Colonic mucosa (tissue), 4 donors: ENCODE measurements around the gene CTIF. TPM values are rescaled to one million over a fixed set of nuclear protein-coding genes. Genes with fewer than 3 reads are reported as not detected.

Experiments used
- DNase-seq: peaks from one replicate; pipeline ENCODE4 v3.0.0-alpha.2; 2020
- H3K27ac ChIP-seq: fragments of 200-600 bp; one replicate; pipeline ENCODE4 v1.8.0; 2021
- H3K27me3 ChIP-seq: fragments of 200-600 bp; one replicate; pipeline ENCODE4 v1.8.0; 2021
- H3K36me3 ChIP-seq: fragments of 200-600 bp; one replicate; pipeline ENCODE4 v1.8.0; 2021
- H3K4me1 ChIP-seq: fragments of 200-600 bp; one replicate; pipeline ENCODE4 v1.8.0; 2021; ENCODE audit warnings: mild to moderate bottlenecking
- H3K4me3 ChIP-seq: fragments of 200-600 bp; one replicate; pipeline ENCODE4 v1.8.0; 2021
- H3K9ac ChIP-seq, 2 donors: one replicate each; pipeline ENCODE4 v1.7.0; 2013; ENCODE audit warnings: control low read depth in 2 of 2, low read depth in 2 of 2, low read length in 2 of 2
- H3K9me3 ChIP-seq: fragments of 200-600 bp; one replicate; pipeline ENCODE4 v1.8.0; 2021
- intact Hi-C: fragments of 100-400 bp; cut with DNase I; formaldehyde crosslinking; loops from one replicate; pipeline ENCODE4 v1.14.1; 2022
- total RNA-seq, 2 donors: library from RNA; stranded (reverse); fragmentation: NEBNext Ultra II Directional in 1 of 2; extraction: Animal tissue kit (Norgen Biotek cat#: 25700) in 1 of 2; gene quantifications; one replicate each; pipeline ENCODE4 v1.2.1, GENCODE V29; 2021
- TF ChIP-seq, protein P1 (sequence below): fragments of 200-600 bp; IDR thresholded peaks from one replicate; pipeline ENCODE4 v1.8.0; 2022; ENCODE audit warnings: antibody characterized with exemption, mild to moderate bottlenecking
- donor health status: healthy.
- donor health status: DM: no; HTN: no; CAD: no.
- donor health status: DM: no; HTN: no; CAD: no.

The CTIF gene
- total RNA-seq, 2 donors from 2014 or later: 13.0 to 16.7 TPM

DNA sequence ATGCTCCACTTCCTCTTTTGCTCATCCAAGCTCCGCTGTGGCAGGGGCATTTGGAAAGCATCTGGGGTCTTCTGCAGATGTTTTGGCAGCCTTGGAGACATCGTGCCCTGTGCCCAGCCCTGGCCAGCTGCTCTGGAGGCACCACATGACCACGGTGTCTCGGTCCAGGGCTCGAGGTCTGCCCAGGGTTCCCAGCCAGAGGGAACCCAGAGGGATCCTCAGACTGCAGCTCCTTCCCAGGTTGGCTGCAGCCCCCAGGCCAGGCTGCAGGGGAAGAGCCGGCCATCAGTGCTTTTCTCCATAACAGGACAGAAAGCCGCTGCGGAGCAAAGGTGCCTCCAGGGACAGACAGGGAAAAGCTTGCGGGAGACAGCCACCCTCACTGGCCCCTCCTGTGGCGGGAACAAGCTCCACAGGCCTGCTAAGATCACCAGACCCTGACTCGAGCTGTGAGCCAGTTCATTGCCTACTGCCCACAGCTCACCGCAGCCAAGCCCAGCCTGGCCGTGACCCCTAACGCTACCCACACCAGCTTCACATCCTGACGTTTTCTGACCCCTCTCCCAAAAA is 337.2 kb downstream of the CTIF start:
- no peaks in the 10 kb centered on the region for H3K36me3 ChIP-seq
- no peaks in the 10 kb centered on the region for H3K4me1 ChIP-seq
- TF ChIP-seq, protein P1, sequence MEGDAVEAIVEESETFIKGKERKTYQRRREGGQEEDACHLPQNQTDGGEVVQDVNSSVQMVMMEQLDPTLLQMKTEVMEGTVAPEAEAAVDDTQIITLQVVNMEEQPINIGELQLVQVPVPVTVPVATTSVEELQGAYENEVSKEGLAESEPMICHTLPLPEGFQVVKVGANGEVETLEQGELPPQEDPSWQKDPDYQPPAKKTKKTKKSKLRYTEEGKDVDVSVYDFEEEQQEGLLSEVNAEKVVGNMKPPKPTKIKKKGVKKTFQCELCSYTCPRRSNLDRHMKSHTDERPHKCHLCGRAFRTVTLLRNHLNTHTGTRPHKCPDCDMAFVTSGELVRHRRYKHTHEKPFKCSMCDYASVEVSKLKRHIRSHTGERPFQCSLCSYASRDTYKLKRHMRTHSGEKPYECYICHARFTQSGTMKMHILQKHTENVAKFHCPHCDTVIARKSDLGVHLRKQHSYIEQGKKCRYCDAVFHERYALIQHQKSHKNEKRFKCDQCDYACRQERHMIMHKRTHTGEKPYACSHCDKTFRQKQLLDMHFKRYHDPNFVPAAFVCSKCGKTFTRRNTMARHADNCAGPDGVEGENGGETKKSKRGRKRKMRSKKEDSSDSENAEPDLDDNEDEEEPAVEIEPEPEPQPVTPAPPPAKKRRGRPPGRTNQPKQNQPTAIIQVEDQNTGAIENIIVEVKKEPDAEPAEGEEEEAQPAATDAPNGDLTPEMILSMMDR: no peak
- H3K4me3 ChIP-seq: no peak overlapping the region
- intact Hi-C loops: no loop called here
- H3K9ac ChIP-seq: no peak overlapping the region
- no peak for DNase-seq
- H3K9me3 ChIP-seq: no peaks in the 10 kb centered on the region
- H3K27me3 ChIP-seq: no peaks in the 10 kb centered on the region
- H3K27ac ChIP-seq: no peak overlapping the region

DNA sequence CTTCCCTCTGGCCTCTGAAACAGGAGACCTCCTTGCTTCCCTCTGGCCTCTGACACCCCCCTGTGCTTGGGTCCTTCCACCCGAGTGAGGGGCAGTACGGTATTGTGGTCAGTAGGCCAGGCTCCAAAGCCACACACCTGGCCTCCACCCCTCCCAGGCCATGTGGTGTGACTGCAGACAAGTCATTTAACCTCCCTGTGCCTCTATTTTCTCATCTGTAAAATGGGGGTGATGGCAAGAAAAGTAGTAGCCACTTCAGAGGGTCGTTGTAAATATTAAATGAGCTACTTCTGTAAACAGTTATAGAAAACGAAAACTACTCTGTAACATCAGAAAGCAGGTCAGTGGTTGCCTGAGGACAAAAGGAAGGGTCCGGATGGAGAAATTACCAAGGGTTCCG is 337.8 kb downstream of the CTIF start:
- Histone ChIP-seq H3K4me1 (no peaks in the 10 kb centered on the region), H3K27ac (no peak overlapping the region), H3K9me3 (no peaks in the 10 kb centered on the region), H3K36me3 (no peaks in the 10 kb centered on the region), H3K4me3 (no peak overlapping the region), H3K9ac (no peak overlapping the region), H3K27me3 (no peaks in the 10 kb centered on the region)
- TF ChIP-seq, protein P1: no peak
- no peak for DNase-seq
- intact Hi-C loops: no loop called here

DNA sequence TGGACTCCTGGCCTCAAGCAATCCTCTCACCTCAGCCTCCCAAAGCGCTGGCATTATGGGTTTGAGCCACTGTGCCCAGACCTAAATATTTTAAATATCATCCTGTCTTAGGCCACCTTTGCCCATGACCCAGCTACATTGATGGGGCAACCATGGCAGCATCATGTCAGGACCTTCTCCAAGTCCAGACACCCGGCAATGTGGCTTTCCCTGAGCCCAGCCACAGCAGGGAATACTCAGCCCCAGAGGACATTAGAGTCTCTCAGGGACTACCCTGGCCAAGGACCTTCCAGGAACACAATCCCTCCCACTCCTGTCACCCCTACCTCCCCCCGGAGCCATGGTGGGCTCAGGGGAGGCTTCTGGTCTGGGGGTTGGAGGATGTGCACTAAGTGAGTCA is 339.1 kb downstream of the CTIF start:
- H3K27ac ChIP-seq: no peak overlapping the region
- no peak overlapping the region for H3K4me3 ChIP-seq
- no peaks in the 10 kb centered on the region for H3K36me3 ChIP-seq
- H3K27me3 ChIP-seq: no peaks in the 10 kb centered on the region
- DNase-seq: no peak
- TF ChIP-seq, protein P1: no peak
- H3K9me3 ChIP-seq: no peaks in the 10 kb centered on the region
- intact Hi-C loops: no loop called here
- H3K9ac ChIP-seq: no peak overlapping the region
- no peaks in the 10 kb centered on the region for H3K4me1 ChIP-seq

DNA sequence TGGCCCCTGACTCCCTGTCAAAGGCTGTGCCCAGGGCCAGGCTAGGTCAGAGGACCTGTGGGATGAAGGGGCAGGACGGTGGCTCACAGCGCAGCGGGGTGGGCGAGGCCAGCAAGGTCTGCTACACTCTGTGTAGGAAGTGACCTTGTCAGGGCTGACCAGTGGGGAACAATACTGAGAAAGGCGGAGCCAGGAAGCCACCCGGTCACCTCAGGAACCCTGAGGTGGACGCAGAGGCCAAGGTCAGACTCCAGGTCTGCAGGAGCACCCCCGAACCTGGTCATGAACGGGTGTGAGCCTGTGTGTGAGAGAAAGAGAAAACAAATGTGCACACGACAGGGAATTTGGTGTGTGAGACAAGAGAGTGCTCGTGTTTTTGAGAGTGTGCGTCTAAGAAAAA is 339.6 kb downstream of the CTIF start:
- TF ChIP-seq, protein P1: no peak
- Histone ChIP-seq H3K36me3 (no peaks in the 10 kb centered on the region), H3K9ac (no peak overlapping the region), H3K27me3 (no peaks in the 10 kb centered on the region), H3K27ac (no peak overlapping the region), H3K4me1 (no peaks in the 10 kb centered on the region), H3K9me3 (no peaks in the 10 kb centered on the region), H3K4me3 (no peak overlapping the region)
- no peak for DNase-seq
- intact Hi-C loops: no loop called here

DNA sequence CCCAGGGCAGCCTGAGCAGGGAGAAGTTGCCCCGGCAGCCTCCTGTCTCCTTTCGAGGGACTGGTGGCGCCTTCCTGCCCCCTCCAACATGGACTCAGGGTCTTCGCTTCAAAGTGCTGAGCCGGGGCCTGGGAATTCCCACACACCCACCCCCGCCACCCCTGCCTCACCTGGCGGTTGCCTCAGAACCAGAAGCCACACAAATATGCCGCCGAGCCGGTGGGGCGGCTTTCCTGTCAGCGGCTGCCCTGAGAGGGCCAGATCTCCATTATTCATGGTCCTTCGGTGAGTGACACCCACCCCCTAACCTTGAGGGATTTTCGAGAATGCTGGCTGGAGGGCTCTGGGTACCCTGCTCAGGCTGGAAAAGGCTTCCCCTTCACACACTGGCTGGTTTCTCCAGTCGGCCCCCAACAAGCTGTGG is 340.2 kb downstream of the CTIF start:
- no peak overlapping the region for H3K4me3 ChIP-seq
- no peak for DNase-seq

More for the DNA sequence above, 340.2 kb downstream of the CTIF start:
- no peak overlapping the region for H3K27ac ChIP-seq
- no peaks in the 10 kb centered on the region for H3K36me3 ChIP-seq
- no peak overlapping the region for H3K9ac ChIP-seq
- no peaks in the 10 kb centered on the region for H3K4me1 ChIP-seq
- TF ChIP-seq, protein P1: no peak
- intact Hi-C loops: no loop called here
- no peaks in the 10 kb centered on the region for H3K27me3 ChIP-seq
- H3K9me3 ChIP-seq: no peaks in the 10 kb centered on the region
